ENCODE measurements around the gene MDM1.

Gene MDM1

GRCh38 chr12:68364893-68365725, 32.9 kb upstream of the MDM1 start:
- ATAC-seq (replicated peaks) (peak; percentile 85 to 88), DNase-seq (peak; percentile 71)
- Mint-ChIP-seq H3K4me3 (peak overlapping the region; percentile 83), H3K27ac (peak overlapping the region; percentile 94), H3K4me1 (peaks cover 24 to 41% of the 10 kb centered on the region in 2 donors), H3K9me3 (no peaks in the 10 kb centered on the region), H3K27me3 (no peaks in the 10 kb centered on the region), H3K36me3 (no peaks in the 10 kb centered on the region)

DNA sequence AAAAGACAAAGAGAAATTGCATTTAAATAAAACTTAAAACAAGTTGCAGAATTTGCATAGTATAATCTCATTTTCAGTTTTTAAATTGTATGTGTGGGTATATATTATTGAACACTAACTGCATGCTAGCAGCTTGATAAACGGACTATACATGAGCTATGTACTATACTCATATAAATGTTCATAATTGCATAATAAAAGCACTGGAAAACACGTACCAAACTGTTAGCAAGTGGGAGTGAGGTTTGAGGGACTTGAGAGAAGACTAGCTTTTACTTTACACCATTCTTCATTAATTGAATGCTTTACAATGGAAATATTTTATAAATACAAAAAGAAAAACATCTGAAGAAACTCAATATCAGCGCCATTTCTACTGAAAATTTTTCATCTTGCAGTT, 32.2 kb upstream of the MDM1 start:
- Mint-ChIP-seq H3K36me3 (no peaks in the 10 kb centered on the region), H3K27ac (no peak overlapping the region)

GRCh38 chr12:68361953-68362352, 29.8 kb upstream of the MDM1 start:
- Mint-ChIP-seq H3K36me3 (no peaks in the 10 kb centered on the region), H3K27ac (no peak overlapping the region), H3K27me3 (no peaks in the 10 kb centered on the region), H3K9me3 (no peaks in the 10 kb centered on the region), H3K4me1 (peaks cover 26 to 50% of the 10 kb centered on the region in 2 donors), H3K4me3 (no peak overlapping the region)
- ATAC-seq (replicated peaks), result no peak
- no peak for DNase-seq

More for the DNA sequence above, 32.2 kb upstream of the MDM1 start:
- H3K9me3 Mint-ChIP-seq, result no peaks in the 10 kb centered on the region
- no peaks in the 10 kb centered on the region for H3K27me3 Mint-ChIP-seq
- ATAC-seq (replicated peaks) (no peak), DNase-seq (no peak)
- H3K4me3 Mint-ChIP-seq, result peak overlapping the region in 1 of 2 donors; percentile 83
- peaks cover 27 to 43% of the 10 kb centered on the region in 2 donors for H3K4me1 Mint-ChIP-seq

DNA sequence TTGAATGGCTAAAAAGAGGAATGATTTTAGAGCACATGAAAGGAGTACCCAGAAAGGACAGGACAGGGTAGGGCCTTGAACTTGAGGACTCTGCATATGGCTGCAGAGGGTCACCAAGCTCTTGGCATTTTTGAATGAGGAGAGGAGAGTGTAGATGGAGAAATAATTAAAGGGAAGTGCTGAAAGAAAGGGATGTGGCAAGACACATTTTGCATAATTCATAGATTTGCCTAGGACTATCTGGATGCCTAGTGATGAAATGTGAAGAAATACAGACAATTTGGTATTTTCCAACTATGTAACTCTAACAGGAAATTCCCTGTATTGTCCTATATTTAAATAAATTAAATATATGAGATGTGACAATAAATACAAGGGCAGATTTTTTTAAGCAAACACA, 27.5 kb upstream of the MDM1 start:
- Mint-ChIP-seq H3K27ac (no peak overlapping the region), H3K9me3 (no peaks in the 10 kb centered on the region), H3K4me3 (no peak overlapping the region), H3K4me1 (peaks cover 13 to 29% of the 10 kb centered on the region in 2 donors), H3K36me3 (no peaks in the 10 kb centered on the region), H3K27me3 (no peaks in the 10 kb centered on the region)
- DNase-seq (no peak), ATAC-seq (replicated peaks) (peak; percentile 19 to 27)

- Mint-ChIP-seq H3K4me1 (peaks cover 10 to 24% of the 10 kb centered on the region in 2 donors), H3K4me3 (peak overlapping the region; percentile 10 to 33), H3K27ac (peak overlapping the region; percentile 78), H3K36me3 (no peaks in the 10 kb centered on the region), H3K27me3 (no peaks in the 10 kb centered on the region), H3K9me3 (no peaks in the 10 kb centered on the region)
- DNase-seq, result peak; percentile 33
- ATAC-seq (replicated peaks), result peak; percentile 85 to 87
Observed at GRCh38 chr12:68358532-68359485, 26.6 kb upstream of the MDM1 start.

DNA sequence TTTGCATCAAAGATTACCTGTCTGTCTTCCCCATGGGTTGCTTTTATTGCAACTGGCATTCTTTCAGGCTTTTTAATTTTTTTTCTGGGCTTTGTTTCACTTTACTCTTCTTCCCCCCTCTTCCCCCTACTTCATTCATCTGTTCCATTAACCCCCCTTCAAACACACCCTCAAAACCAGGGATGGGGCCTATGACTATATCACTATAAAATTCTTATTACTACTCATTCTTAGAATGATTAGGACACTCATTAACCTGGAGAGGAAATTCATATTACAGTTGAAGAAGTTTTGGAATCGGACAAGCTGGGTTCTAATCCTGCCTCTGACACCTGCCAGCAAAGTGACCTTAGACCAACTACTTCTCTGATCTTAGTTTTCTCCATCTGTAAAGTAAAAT, 24.8 kb upstream of the MDM1 start:
- Mint-ChIP-seq H3K9me3 (no peaks in the 10 kb centered on the region), H3K4me1 (peaks cover 8 to 18% of the 10 kb centered on the region in 2 donors), H3K4me3 (no peak overlapping the region), H3K36me3 (no peaks in the 10 kb centered on the region), H3K27me3 (no peaks in the 10 kb centered on the region), H3K27ac (peak overlapping the region; percentile 53)
- no peak for DNase-seq
- ATAC-seq (replicated peaks), result no peak

DNA sequence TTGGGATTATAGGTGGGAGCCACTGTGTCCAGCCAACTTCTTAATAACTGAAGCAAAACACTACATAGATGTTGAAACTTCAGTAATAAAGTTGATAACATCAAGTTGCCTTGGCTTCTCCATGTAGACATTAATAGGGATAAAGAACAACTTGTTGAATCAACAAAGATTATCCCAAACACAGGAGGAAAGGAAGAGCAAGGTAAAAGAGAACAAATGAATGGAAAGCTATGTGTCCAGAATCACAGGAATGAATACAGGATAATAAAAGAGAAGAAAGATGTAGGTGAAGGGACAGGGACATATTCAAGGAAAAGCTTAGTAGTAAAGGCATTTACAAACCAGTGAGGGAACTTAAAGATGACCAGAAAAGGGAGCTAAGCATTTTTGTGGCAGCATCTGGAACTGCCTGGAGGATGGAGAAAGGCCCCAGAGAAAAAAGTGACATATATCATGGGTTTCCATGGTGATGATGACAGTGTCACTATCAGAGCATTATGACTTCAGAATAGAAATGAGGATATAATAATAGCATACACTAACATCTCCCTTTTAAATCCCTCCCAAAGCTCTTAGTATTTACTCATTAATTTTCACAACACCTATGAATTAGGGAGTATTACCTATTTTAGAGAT, 24.0 kb upstream of the MDM1 start:
- Mint-ChIP-seq H3K27ac (no peak overlapping the region), H3K27me3 (no peaks in the 10 kb centered on the region), H3K9me3 (no peaks in the 10 kb centered on the region), H3K4me3 (no peak overlapping the region), H3K36me3 (no peaks in the 10 kb centered on the region), H3K4me1 (peaks cover 8 to 18% of the 10 kb centered on the region in 2 donors)
- DNase-seq (no peak), ATAC-seq (replicated peaks) (no peak)

- no peaks in the 10 kb centered on the region for H3K9me3 Mint-ChIP-seq
Observed at GRCh38 chr12:68354977-68355541, 22.9 kb upstream of the MDM1 start.

DNA sequence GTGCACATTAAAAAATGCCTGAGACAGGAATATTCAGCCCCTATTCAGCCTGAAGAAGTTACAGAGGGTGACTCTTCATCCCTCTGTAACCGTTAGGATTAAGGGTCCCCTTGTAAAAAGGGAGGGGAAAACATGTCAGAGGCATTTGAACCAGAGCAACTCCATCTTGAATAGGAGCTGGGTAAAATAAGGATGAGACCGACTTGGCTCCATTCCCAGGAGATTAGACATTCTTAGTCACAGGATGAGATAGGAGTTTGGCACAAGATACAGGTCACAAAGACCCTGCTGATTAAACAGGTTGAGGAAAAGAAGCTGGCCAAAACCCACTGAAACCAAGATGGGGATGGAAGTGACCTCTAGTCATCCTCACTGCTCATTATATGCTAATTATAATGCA, 19.9 kb upstream of the MDM1 start:
- H3K4me3 Mint-ChIP-seq, result no peak overlapping the region

More at GRCh38 chr12:68354977-68355541, 22.9 kb upstream of the MDM1 start:
- H3K27me3 Mint-ChIP-seq, result no peaks in the 10 kb centered on the region
- ATAC-seq (replicated peaks) (no peak), DNase-seq (no peak)
- peaks cover 8 to 18% of the 10 kb centered on the region in 2 donors for H3K4me1 Mint-ChIP-seq
- no peak overlapping the region for H3K27ac Mint-ChIP-seq
- no peaks in the 10 kb centered on the region for H3K36me3 Mint-ChIP-seq
- H3K4me3 Mint-ChIP-seq, result no peak overlapping the region

GRCh38 chr12:68350753-68351152, 18.6 kb upstream of the MDM1 start:
- no peak overlapping the region for H3K27ac Mint-ChIP-seq
- H3K9me3 Mint-ChIP-seq, result no peaks in the 10 kb centered on the region
- no peak for ATAC-seq (replicated peaks)
- H3K36me3 Mint-ChIP-seq, result no peaks in the 10 kb centered on the region
- peaks cover 0 to 7% of the 10 kb centered on the region in 2 donors for H3K27me3 Mint-ChIP-seq
- H3K4me1 Mint-ChIP-seq, result peaks cover under 1 to 2% of the 10 kb centered on the region in 2 donors
- no peak for DNase-seq
- H3K4me3 Mint-ChIP-seq, result no peak overlapping the region

More for the DNA sequence above, 19.9 kb upstream of the MDM1 start:
- peaks cover 0 to under 1% of the 10 kb centered on the region in 2 donors for H3K27me3 Mint-ChIP-seq
- H3K27ac Mint-ChIP-seq, result no peak overlapping the region
- no peak for ATAC-seq (replicated peaks)
- DNase-seq, result no peak
- H3K36me3 Mint-ChIP-seq, result no peaks in the 10 kb centered on the region
- no peaks in the 10 kb centered on the region for H3K4me1 Mint-ChIP-seq
- no peaks in the 10 kb centered on the region for H3K9me3 Mint-ChIP-seq

GRCh38 chr12:68349921-68350606, 17.9 kb upstream of the MDM1 start:
- no peak overlapping the region for H3K27ac Mint-ChIP-seq

DNA sequence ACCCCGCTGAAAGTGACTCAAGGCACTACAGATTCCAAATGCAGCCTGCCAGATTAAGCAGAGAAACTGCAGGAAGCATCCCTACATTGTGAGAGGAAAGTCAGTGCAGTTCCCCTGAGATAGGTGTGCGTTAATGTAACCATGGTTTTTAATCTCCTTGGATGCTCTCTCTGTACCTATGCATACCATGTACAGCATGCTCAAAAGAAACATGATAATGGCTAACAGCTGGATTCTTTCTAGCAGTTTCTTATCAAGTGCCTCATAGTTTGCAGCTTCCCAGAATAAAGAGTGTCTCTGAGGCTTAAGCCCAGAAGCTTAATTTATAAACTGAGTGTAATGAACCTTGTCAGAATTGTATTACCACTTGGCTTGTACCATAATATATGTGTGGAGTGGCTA, 17.1 kb upstream of the MDM1 start:
- Mint-ChIP-seq H3K27me3 (peaks cover 0 to 10% of the 10 kb centered on the region in 2 donors), H3K4me3 (no peak overlapping the region), H3K36me3 (no peaks in the 10 kb centered on the region), H3K27ac (no peak overlapping the region), H3K4me1 (peaks cover 3 to 6% of the 10 kb centered on the region in 2 donors), H3K9me3 (no peaks in the 10 kb centered on the region)
- no peak for ATAC-seq (replicated peaks)
- no peak for DNase-seq

More at GRCh38 chr12:68349921-68350606, 17.9 kb upstream of the MDM1 start:
- Mint-ChIP-seq H3K4me1 (peaks cover 3 to 6% of the 10 kb centered on the region in 2 donors), H3K4me3 (no peak overlapping the region), H3K36me3 (no peaks in the 10 kb centered on the region), H3K9me3 (no peaks in the 10 kb centered on the region), H3K27me3 (peaks cover 0 to 10% of the 10 kb centered on the region in 2 donors)
- ATAC-seq (replicated peaks) (no peak), DNase-seq (no peak)

- H3K4me3 Mint-ChIP-seq, result no peak overlapping the region
- no peaks in the 10 kb centered on the region for H3K9me3 Mint-ChIP-seq
- peaks cover 3 to 6% of the 10 kb centered on the region in 2 donors for H3K4me1 Mint-ChIP-seq
- DNase-seq (no peak), ATAC-seq (replicated peaks) (no peak)
- H3K36me3 Mint-ChIP-seq, result no peaks in the 10 kb centered on the region
- H3K27me3 Mint-ChIP-seq, result peaks cover 0 to 10% of the 10 kb centered on the region in 2 donors
- H3K27ac Mint-ChIP-seq, result no peak overlapping the region
Observed at GRCh38 chr12:68348419-68348818, 16.3 kb upstream of the MDM1 start.

Measured in stimulated activated naive B cell treated with anti-CD40 and anti-IgM and Interleukin-4, amounts not matched to agents 10 μg/mL and 1 μg/mL and 100 μg/mL, for 72 hours (primary cell).